Stimulated activated CD4-positive, alpha-beta T cell treated with anti-CD3 and anti-CD28 coated beads, Interleukin-1b, Interleukin-23, amount 100 ng/mL, for 48 hours (primary cell): ENCODE measurements around the gene DIDO1.
A peak's percentile ranks its signal among the peaks of the same experiment; 100 is the strongest.

Experiments
- DNase-seq: peaks from one replicate; pipeline ENCODE4 v3.0.0-alpha.2; 2020

Gene DIDO1

DNA sequence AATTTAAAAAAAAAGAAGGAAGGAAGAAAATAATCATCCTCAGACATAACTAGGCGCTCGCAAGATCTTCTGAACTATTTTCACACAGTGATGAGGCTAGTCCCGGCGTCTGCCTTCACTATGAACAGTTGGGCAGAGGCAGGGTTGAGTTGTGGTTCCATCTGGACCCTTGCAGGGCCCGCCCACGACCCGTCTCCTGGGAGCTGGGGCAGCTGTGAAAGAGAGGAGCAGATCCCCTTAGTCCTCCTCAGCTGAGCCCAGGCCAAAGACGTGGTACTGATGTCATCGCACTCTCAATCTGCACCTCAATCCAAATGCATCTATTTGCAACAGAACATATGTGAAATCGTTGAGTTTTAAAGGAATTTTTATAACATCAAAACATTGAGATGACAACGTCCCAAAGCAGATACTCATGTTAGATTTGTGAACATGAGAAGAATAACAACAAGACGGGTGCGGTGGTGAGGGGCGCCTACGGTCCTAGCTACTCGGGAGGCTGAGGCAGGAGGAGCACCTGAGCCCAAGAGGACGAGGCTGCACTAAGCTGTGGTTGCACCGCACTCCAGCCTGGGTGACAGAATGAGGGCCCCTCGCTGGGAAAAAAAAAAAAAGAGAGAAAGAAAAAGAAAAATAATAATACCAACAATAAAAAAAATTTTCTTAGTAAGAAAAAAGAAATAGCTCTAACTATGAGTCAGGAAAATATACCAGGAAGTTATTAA is 80.0 kb downstream of the DIDO1 start:
- no peak for DNase-seq

DNA sequence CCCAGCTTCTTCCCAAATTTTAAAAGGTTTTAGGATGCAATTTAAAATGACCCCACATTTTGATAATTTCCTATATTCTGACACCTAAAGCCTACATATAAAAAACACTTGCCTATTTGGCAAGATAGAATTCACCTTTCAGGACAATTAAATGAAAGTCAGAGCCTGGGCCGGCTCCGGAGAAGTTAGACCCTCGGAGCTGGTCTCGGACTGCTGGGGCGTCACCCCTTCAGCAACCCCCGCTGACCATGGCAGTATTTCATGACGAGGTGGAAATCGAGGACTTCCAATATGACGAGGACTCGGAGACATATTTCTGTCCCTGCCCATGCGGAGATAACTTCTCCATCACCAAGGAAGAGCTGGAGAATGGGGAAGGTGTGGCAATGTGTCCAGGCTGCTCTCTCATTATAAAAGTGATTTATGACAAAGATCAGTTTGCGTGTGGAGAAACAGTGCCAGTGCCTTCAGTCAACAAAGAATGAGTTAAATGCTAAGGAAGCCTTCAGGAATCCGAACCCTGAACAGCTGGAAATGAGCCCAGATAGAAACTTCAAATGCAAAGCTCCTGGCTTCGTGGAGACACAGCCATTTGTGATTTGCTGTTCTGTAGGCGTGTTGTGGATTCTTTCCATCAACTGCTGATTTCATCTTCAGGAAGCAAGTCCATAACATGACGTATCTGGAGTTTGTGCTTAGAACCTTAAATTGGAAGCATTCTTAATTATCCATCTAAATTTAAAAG is 80.7 kb downstream of the DIDO1 start:
- DNase-seq: no peak

DNA sequence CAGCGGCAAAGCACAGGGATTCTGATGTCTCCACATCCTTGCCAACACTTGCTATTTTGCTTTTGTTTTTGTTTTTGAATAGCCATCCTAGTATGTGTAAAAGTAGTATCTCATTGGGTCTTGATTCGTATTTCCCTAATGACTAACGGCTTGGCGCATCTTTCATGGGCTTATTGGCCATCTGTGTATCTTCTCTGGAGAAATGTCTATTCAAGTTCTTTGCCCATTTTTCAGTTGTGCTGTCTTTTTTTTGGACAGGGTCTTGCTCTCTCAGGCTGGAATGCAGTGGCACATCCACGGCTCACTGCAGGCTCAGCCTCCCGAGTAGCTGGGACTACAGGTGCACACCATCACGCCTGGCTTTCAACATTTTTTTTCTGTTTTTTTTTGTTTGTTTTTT is 82.1 kb downstream of the DIDO1 start:
- DNase-seq: no peak

DNA sequence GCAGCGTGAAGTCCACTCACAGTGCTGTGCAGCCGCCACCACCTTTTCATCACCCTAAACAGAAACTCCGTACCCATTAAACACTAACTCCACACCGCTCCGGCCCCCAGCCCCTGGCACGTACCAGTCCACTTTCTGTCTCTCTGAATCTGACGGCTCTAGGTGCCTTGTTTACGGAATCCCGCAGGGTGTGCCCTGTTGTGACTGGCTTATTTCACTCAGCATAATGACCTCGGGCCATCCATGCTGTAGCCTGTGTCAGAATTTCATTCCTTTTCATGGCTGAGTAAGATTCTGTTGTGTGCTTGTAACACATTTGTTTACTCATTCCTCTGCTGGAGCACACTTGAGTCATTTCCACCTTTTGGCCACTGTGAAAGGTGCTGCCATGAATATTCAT is 82.6 kb downstream of the DIDO1 start:
- no peak for DNase-seq

DNA sequence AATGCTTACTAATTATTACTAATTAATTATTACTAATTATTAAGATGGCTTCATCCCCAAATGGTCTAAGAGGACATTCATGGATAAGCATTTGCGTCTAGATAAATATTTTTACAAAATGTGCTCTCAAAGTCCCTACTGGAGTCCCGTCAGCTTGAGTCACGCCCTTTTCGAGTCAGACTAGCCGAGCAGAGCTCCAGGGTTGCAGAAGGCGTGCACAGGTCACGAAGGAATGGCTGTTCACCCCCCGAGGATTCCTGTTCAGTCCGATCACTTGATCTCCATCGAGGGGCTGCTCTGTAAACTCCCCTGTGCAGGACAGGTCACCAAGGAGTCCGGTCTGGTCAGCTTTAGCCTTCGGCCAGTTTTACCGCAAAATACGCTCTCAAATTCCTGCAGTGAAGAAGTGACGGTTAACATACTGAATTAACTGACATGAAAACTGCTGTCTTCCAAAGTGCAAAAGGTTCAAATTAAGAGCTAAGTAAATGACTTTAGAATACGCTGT is 84.5 kb downstream of the DIDO1 start:
- no peak for DNase-seq

DNA sequence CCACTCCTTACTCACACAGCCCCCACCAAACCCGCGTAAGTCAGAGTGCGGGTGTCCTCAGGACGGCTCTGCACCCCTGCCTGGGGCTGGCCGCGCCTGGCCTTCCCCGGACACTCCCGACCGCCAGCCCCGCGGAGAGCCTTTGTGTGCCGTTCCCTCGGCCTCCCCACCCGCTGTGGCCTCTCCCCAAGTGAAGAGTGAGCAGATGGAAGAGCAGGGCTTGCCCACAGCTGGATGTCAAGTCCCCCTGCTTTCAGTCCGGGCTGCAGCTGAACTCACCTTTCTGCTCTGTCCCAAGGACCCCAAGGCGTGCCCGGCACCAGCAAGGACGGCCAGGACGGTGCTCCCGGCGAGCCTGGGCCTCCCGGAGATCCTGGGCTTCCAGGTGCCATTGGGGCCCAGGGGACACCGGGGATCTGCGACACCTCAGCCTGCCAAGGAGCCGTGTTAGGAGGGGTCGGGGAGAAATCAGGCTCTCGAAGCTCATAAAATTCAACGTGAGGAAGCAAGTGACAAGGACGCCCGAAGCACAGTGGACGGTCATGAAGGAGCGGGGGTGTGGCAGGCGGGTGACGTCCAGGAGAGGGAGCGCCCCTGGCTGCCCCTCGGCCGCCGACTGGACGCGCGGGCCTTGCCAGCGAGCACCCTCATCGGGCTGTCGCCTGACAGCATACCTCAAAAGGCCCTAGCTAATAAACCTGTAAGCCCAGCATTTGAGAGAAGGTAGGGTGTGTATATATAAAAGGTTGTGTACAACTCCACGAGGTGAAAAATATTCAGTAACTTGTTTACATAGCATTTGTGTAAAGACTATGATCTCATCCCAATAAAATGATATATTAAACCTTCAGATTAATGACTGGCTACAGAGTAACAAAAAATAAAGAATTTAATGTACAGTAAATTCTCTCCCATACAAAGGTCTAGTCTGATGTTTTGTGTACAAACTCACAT is 85.8 kb downstream of the DIDO1 start:
- DNase-seq: no peak

DNA sequence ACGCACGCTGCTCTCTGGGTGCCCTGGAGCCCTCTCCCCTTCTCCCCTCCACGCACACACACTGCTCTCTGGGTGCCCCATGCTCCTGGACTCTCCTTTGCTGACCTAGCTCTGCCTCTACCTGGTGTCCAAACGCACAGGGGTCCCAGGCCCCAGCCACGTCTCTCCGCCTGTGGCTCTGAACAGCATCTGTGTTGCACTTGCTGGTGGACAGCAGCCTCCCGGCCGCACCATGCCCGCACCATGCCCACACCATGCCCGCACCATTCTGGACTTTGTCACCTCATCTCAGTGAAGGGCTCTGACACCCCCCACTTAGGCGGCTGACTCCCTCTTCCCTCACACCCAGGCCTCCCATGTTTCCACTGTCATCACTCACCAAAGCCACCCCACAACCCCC is 86.5 kb downstream of the DIDO1 start:
- DNase-seq: no peak

DNA sequence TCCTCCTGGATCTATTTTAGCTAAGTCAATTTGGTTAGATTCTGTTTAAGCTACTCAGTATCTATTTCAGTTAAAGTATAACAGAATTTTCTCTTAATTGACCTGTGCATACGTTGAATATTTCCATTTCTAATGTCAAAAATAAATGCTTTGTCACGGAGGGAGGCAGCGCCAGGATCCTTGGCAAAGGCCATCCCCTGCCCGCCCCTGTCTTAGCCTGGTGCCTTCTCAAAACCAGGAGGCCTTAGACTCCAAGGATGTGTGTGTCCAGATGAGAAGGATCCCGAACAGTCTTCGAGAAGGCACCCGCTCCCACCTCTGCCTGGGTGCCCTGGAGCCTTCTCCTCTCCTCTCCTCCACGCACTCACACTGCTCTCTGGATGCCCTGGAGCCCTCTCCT is 87.0 kb downstream of the DIDO1 start:
- DNase-seq: no peak

DNA sequence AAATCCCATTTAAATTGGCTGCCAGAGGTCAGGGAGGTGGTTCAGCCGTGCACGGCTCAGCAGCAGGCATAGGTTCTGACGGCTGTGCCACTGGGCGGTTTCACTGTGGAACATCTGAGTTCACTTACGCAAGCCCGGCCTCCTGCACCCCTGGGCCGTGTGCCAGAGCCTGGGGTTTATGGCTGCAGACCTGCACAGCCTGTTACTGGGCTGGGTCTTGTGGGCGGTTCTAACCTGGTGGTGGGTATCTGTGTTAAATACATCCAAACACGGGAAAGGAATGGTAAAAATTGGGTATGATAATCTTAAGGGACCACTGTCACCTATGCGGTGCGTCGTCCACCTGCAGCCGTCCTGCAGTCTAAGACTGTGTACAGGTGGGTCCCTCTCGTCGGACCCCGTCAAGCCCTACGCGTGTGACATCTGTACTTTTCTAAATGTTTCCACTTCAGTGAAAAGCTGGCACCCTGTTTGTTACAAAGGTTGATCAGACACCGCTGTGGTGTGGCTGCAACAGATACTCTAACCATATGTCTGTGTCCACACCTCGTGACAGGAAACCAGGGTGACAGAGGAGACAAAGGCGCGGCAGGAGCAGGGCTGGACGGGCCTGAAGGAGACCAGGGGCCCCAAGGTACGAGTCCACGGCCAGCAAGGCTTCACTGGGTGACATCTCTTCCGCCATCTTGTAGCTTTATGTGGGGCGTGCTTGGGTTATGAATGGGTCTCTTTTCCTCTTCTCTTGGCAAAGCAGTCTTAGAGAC is 88.0 kb downstream of the DIDO1 start:
- DNase-seq: no peak

DNA sequence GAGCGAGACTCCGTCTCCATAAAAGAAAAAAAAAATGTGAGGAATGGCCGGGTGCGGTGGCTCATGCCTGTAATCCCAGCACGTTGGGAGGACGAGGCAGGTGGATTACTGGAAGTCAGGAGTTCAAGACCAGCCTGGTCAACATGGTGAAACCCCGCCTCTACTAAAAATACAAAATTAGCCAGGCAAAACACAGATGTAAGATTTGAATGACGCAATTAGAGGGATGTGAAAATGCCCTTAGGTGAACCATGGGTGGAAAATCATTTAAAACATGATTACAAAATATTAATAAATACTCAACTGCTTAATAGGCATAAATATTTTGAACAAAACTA is 88.5 kb downstream of the DIDO1 start:
- DNase-seq: no peak

DNA sequence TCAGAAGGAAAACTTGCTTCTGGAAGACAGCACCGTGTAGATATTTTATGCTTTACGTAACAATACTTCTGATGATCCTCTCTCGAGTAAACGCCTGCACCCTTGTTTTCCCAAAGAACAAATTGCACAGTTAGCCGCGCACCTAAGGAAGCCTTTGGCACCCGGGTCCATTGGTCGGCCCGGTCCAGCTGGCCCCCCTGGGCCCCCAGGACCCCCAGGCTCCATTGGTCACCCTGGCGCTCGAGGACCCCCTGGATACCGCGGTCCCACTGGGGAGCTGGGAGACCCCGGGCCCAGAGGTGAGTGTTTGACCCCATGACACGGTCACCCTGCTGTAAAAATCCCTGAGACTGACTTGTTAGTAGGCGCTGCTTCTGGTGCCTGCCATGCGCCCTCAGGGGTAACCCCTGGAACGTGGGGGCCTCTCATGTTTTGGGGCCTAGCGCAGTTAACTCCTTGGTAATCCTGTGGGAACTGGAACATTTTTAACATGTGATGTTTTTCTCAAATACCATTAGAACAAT is 89.3 kb downstream of the DIDO1 start:
- DNase-seq: no peak

DNA sequence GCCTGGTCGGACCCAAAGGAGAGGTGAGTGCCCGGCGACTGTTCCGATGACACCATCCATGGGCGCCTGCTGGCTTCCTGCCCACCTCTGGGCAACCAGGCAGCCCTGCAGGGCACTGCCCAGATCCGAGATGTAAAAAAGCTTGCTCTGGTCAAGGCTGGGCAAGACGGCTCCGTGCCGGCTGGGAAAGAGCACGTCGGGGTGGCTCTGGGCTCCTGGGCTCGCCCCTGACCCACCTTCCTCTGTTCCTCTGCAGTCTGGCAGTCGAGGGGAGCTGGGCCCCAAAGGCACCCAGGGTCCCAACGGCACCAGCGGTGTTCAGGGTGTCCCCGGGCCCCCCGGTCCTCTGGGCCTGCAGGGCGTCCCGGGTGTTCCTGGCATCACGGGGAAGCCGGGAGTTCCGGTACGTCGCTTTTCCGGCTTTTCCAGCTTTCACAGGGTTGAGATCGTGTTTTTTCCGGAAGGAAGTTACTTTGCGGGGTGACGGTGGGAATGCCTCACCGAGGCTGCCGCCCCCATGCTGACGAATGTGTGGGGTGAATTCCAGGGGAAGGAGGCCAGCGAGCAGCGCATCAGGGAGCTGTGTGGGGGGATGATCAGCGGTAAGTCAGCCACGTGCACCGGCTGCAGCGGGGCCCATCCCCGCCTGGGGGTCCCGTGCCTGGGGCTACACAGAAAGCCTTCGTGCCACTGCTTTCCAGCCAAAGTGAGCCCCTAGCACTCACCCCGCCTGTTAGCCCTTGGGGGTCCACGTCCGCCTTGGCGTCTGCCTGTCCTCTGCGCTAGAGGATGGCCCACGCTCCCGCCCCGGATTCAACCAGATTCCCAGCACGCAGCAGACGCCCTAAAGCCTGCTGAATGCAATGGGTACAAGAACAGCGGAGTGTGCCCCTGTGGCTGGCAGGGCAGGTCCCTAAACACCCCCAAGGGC is 90.1 kb downstream of the DIDO1 start:
- no peak for DNase-seq

DNA sequence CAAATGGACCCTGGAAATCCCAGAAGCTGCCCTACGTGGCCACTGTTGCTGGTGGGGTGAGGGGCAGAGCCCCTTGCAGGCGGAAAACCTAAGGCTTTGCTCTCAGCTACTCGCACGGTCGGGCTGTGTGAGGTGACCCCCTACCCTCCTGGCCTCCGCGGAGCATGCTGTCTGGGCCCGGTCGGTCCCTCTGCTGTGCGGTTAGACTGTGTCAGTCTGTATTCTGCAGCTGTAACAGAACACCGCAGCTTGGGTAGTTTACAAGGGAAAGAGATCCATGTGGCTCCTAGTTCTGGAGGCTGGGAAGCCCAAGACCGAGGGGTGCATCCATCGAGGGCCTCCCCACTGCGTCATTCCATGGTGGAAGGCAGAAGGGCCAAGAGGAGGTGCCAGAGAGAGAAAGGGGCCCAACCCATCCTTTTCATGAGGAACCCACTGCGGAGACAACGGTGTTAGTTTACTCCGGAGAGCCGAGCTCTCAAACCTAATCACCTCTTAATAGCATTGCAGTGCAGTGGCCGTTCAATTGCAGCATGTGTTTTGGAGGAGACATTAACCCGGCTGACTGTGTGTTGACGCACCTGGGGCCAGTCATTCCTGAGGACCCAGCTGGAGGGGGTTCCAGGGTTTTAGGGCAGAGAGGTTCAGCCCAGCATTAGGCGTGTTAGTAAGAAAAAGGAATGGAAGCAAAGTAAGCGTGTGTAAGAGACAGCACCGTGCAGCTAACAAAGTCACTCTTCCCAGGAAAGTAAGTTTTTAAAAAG is 91.2 kb downstream of the DIDO1 start:
- DNase-seq: no peak

DNA sequence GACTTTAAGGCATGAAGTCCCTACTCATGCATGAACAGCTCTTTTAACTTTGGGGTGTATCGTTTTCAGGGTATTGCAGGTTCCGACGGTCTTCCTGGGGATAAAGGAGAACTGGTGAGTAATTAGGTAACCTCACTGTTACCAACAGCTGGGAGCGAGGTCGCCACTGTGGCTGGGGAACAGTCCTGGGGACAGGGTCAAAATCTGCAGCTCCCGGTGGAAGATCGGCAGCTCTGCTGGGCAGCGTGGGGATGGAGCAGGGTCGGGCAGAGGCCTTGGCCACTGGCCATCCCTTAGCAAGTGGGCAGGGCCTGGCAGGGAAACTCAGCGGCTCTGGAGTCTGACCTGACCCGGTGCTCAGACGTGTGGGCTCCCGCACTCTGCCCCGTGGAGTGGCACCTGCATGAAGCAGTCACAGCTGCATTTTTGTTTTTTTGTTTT is 93.3 kb downstream of the DIDO1 start:
- DNase-seq: no peak

DNA sequence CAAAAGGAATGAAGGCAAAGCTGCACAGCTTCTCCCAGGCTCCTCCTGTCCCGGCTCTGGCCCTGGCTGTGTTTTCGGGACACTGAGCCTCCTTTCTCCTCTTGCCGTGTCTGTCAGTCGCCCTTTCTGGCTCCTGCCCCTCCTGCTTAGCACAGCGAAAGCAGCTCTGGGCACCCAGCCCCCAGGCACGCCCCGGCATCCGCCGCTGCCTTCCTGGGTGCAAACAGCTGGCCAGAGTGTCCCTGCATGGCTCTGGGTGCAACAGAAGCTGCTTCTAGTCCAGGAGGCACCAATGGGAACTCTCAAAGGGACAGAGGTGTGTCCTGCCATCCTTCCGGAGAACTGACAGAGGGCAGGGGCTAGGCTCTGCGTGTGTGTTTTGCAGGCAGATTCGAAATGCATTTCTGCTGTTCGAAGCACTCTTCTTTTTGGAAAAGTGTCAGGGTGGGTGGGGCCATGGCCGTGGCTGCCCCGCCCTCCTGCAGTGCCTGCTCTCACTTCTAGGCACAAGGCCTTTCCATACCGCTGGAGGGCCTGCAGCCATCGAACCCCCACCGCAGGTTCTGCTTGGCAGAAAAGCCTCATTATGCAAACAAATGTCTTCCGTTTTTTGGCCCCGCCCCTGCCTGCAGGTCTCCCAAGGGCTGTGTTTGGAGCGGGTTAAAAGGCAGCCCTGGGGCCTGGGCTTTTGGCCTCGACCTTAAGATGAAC is 93.9 kb downstream of the DIDO1 start:
- peak; percentile 51 for DNase-seq

DNA sequence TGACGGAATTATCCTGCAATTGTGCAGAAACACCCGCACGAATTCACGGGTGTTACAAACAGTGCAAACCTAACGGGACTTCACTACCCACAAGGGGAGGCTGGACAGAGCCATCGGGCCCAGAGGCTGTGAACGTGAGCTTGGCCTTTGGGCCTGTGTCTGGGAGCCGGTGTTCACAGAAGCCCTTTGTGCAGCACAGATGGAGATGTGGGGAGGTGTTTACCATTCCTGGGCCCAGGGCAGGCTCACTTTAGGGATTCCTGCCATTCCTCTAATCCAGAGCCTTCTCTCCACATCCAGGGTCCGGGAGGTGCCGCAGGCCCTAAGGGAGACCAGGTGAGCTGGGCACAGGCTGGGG is 94.5 kb downstream of the DIDO1 start:
- DNase-seq: no peak

DNA sequence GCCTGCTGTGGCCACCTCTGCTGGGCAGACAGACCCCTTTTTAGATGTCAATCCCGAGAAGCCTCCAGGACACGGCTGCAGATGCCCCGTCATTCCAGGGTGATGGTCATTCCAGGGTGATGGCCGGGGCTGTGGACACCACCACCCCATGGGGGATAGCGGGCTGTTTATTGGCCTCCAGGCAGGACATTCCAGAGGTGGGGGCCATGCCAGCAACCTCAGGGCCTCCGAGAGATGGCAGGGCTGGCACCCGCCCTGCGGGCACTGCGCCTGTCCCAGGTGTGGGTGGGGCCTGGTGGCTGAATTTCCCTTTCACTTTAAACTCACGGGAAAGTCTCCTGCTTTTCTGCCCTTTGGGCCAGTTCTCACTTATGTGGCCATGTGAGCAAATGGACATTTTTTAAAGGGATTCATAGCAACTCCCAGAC is 94.9 kb downstream of the DIDO1 start:
- DNase-seq: no peak

DNA sequence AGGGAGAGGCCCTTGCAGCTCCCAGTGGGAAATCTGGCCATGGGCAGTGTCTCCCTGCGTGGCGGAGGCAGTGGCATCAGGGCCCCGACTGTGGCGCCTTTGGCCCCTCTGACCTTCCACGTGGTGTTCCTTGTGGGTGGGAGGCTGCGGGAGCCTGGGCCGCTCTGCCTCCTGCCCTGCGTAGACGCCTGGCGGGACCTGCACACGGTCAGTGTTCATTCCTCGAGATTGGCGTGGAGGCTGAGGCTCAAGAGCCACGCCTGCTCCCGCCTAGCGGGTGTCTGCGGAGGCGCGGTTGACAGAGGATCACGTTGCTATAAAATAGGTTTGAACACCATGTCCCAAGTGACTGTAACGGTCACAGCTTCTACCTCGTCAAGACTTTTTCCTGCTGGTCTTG is 95.5 kb downstream of the DIDO1 start:
- no peak for DNase-seq

DNA sequence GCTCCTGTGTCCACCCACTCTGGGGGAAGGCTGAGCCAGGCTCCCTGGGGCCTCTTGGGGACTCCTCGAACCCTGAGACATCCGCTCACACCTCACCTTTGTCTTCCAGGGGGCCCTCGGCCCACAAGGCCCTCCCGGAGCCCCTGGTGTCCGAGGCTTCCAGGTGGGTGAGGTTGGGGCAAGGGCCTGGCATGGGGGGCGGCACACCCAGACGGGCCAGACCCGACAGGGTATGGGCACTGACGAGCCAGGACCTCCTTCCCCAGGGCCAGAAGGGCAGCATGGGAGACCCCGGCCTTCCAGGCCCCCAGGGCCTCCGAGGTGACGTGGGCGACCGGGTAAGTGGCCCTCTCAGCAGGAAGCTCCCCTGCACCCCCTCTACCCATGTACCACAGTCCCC is 96.1 kb downstream of the DIDO1 start:
- DNase-seq: no peak
